UCSD-AML1 (cell line): ENCODE results near the gene SDK1.

Experiments
- DNase-seq: peaks from one replicate; lab custom pipeline; 2025; ENCODE audit not compliant: unreplicated experiment; lab: John Stamatoyannopoulos, UW

The SDK1 gene

DNA sequence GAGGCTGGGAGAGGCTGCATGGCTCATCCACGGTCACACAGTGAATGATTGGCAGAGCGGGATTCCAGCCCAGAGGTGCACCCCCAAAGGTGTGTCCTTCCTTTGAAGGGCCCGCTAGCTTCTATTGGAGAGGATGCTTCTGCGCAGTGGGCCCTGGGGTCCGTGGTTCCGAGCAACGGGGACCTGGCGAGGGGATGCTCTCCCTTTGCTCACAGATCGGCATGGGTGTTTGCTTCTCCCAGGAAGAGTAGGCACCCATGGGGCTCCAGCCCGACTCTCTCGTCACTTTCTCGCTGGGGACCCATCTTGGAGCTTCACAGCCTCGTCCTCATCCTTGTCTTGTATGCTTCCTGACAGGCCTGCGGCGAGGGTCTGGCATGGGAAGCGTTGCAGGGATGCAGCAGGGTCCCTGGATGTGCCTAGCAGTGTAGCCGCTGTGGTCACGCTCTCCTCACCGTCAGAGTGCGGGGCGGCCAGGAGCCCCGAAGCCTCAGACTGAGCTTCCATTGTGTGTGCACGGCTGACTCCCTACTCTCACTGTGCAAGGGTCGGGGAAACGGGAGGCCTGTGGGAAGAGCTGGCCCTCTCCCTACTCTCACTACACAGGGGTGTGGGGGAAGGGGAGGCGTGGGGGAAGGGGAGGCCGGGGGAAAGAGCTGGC is 842.6 kb downstream of the SDK1 start:
- DNase-seq: no peak

DNA sequence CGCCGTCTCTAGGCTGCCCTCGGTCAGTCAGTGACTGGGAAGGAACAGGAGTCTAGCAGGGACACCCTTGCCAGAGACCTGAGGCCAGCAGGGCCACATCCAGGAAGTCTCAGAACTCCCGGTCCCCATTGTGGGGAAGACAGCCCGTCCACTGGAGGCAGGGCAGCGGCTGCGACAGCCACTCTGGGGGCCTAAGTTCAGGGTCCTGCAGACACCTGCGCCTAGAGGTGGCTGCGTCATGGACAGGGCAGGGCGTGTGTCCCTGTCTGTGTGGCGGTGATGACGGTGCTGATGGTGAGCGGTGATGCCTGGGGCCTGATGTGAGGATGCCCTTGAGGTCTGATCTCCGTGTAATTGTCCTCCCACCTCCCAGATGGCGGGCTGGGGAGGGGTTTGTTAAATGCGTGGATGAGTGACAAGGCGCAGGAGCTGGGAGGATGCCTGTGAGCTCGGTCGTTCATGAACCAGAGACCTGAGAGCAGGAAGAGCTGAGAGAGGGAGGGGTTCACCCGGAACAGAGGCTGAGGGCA is 843.2 kb downstream of the SDK1 start:
- no peak for DNase-seq

DNA sequence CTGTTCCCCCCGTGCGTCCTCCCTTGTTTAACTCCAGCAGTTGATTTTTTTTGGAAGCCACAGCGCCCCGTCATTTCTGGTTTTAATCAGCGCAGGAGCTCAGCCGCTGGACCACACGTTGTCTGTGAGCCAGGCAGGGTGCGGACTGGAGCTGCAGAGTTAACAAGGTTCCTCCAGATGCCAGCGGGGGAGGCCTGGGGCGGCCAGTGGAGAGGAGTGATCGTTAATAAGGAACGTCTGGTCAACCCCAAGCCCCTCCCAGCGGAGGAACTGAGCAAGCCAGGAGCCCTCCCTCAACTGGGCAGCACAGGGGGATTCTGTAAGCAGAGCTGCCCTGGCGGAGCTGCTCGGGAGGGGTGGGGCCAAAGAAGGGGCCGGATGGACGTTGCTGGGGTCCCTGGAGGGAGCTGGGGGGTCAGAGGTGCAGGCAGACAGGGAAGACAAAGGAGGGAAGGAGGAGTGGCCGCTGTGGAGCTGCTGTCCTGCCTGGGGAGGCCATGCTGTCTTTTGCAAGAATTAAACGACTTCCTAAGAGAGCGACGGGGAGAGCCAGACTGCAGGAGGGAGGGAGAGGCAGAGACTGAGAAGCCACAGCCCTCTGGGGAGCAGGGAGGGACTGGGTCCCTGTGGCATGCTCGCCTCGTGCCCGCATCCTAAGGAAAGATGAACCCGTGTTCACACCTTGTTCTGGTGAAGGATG is 843.9 kb downstream of the SDK1 start:
- no peak for DNase-seq

DNA sequence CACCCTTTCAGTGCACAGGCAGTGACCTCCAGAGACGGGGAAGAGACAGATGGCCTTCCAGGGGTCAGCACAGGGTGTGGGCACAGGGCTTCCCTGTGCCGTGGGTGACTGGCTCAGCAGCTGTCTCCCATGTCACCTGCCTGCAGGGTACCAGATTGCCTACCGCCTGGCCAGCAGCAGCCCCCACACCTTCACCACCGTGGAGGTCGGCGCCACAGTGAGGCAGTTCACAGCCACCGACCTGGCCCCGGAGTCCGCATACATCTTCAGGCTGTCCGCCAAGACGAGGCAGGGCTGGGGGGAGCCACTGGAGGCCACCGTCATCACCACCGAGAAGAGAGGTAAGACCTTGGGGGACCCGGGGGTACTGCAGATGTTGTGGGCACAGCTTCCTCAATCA is 844.5 kb downstream of the SDK1 start:
- no peak for DNase-seq

DNA sequence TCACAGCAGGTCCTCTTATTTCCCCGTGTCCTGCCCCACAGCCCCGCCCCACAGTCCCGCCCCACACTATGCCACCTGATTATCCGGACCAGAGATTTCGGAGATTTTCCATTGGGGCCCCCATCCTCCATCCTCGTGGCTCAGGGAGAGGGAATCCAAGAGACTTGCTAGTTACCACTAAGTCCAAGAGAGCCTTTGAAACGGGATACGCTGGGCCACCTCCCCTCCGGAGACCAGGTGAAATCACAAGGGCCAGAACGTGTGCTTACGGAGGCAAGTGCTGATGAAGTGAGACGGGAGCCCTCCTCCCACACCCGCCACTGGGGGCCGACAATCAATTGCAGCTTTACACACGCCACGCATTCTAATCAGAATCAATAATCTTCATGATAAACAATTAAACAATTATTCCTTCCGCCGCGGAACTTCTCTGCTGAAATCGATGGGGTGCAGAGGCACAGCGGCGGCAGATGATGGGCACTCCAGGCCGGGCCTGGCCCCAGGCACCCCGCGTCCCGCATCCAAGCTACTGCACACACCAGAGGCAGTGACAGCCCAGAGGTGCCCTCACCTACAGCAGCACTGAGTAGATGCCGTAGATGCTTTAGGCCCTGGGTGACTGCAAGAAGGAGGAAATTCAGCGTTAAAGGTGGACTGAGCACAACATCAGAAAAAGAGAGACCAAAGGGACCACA is 847.0 kb downstream of the SDK1 start:
- DNase-seq: no peak

DNA sequence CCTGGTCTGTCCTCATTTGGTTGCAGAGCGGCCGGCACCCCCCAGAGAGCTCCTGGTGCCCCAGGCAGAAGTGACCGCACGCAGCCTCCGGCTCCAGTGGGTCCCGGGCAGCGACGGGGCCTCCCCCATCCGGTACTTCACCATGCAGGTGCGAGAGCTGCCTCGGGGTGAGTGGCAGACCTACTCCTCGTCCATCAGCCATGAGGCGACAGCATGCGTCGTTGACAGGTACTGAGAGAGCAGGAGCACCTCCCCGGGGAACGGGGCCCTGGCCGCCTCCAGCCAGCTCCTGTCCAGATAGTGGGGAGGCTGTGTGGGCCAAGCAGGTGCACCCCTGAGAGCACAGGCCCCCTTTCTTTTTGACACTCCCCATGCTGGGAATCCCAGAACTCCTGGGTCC is 848.2 kb downstream of the SDK1 start:
- DNase-seq: no peak

DNA sequence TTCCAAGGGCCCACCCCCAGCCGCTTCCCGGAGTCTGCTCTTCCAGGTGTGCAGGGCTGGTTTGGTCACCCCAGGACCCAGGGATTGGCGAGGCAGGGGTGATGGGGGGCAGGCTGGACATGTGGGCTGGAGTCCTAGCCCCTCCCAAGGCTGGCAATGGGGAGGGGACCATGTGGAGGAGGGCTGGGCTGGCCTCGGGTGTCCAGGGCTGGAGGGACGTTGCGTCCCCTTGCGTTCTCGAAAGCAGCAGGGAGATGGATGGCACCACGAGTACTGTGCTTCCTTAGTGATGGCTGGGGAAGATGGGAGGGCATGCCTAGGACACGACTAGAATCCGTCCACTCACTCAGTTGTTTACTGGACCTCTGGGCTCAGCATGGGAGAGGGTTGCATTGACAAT is 848.6 kb downstream of the SDK1 start:
- DNase-seq: no peak

DNA sequence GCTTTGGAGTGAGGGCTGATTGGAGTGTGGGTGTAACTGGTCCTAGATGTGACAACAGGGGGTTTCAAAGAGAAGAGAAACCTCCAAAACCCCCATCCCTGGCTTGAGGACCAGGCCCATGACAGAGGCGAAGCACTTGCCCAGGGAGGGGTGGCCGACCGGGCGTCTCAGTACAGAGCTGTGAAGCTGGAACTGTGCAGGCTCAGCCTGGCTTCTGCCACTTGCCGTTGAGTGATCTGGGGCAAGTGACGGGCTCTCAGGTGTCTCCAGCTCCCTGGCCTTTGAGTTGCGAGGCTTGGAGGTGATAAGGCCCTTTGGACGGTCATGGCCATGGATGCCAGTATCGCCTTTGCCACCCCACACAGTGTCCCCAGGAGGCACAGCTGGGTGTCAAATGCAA is 849.7 kb downstream of the SDK1 start:
- DNase-seq: no peak

DNA sequence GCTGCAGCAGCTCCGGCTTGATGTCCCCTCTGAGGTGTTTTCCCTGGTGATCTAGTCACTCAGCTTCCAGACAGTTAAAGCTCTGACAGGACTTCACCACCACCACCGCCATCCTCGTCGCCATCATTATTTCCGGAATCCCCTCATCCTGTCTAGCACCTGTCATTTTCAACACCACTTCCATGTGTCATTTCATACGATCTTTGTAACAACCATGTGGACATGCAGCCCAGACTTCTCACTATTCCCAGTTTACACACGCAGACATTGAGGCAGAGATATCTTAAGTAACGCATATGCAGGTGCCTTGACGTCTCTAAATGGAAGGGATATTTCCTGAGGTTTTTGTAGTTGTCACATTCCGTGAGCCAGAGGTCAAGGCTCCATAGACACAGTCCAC is 850.5 kb downstream of the SDK1 start:
- no peak for DNase-seq

DNA sequence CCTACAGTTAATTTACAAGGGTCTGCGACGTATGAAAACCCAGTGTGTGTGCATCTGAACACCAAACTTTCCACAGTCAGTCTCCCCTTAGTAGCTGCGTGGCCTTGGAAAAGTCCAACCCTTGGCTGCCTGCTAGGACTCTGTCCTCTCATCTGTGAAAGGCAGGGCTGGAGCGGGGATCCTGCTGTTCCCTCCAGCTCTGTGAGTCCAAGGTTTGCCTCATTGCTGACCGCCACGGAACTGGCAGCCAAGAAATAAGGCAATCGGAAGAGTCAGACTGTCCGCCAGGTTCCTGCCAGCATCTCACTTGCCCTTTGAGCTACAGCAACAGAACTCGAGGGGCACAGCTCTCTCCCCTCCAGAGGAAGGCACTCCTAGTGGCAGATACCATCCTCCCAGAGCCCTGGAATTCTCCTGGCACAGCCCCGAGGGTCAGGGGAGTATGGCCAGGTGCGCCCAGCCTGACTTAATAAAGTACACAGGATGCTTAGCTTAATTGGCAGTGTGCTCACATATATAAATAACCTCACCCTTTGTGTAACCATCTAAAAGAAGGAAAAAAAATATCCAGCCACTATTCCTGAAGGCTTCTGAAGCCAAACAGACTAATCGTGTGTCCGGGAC is 851.0 kb downstream of the SDK1 start:
- no peak for DNase-seq

DNA sequence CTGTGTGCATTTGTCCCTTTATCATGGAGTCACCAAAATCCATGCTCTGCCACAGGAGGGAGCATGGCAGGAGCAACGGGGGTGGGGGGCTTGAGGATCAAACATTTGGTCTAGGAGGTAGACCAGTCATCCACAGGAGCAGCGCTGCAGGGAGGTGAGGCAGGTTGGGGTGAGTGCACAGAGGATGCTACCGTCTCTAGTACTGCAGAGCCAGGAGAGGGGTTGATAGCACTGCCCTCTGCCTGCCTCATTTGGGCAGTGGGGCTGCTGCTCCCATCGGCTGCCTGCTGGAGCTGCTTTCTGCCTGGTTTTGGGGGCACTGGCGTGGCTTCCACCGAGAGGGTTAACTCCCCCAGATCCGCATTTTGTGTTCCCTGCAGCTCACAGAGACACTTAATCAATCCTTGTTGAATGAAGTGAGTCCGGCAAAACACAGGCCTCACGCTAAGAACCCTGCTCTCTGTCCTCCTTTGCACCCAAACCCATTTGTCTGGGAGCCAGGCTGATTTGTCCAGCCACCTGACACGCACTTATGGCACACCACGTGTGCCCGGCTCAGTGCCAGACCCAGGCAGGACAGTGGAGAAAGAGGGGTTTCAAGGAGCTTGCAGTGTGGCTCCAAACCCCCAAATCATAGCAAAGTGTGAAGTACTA is 854.0 kb downstream of the SDK1 start:
- DNase-seq: no peak

DNA sequence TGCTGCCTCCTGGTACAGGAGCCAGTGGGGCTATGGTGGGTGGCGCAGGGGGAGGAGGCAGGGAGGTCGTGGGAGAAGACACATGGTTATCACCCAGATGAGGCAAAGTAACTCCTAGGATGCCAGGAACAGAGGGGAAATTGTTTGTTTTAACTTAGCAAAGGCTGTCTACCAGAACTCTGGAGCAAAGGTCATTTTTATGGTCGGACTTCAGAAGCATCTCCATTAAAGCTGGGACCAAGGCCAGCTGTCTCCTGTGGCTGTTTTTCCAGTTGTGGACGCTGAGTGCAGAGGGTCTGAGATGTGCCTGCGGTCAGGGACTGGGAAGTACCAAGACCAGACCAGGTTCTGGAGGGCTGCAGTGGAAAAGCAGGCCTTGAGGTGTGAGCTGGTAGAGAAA is 855.1 kb downstream of the SDK1 start:
- DNase-seq: no peak

DNA sequence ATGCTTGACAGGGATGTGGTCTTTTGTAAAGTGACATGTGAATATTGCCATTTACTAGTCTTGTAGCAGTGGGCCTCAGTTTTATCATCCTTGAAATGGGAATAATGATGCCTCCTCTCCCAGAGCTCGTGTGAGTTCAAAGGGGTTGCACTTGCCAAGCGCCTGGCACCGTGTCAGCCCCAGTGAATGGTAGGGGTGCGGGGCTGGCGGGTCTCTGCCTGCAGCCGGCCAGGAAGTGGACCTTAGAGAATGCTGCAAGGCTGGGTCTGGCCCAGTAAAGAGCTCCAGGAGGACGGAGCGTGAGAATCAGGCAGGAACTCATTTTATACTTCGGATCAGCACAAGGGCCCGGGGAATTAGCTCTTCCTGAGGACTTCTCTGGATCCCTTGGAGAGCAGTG is 856.6 kb downstream of the SDK1 start:
- DNase-seq: no peak

DNA sequence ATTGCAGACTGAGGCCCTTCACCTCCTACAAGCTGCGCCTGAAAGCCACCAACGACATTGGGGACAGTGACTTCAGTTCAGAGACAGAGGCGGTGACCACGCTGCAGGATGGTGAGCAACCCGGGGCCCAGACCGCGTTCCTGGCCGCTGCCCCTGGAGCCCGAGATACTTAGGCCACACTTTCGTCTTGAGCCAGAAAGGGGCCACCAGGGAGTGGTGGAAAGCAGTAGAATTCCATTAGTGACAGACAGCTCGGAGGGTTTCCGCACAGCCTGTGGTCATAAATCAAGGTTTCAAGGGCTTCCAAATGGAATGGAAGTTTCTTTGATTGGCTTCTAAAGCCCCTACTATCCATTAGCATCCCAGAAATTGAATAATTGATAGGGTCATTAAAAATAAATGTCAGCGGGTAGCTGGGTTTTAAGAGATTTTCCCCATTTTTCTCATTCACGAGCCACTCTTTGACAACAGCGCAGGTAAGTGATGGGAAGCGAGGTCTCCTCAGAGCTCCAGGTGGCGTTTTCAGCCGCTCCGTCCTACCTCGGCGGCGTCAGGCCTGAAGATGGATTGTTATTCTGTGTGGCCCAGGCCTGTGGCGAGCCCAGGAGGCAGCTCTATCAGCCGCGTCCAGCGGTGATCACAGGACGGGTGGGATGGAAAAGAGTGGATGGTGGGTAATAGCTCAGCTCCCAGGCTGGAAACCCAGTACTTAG is 857.5 kb downstream of the SDK1 start:
- DNase-seq: no peak

DNA sequence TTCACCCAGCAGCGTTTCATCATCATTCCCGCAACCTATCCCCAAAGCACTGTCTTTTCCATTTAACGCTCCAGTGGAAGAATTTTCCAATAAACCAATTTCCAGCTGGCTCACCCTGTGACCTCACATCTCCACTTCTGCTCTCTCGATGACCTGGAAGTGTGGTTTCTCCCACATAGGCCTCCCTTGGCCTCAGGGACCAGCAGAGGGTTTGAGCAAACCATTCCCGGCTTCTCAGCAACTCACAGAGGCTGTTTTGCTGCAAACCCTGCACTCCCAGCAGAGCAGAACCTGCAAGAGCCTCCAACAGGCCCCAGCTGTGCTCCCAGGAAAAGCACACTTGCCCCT is 858.1 kb downstream of the SDK1 start:
- no peak for DNase-seq

DNA sequence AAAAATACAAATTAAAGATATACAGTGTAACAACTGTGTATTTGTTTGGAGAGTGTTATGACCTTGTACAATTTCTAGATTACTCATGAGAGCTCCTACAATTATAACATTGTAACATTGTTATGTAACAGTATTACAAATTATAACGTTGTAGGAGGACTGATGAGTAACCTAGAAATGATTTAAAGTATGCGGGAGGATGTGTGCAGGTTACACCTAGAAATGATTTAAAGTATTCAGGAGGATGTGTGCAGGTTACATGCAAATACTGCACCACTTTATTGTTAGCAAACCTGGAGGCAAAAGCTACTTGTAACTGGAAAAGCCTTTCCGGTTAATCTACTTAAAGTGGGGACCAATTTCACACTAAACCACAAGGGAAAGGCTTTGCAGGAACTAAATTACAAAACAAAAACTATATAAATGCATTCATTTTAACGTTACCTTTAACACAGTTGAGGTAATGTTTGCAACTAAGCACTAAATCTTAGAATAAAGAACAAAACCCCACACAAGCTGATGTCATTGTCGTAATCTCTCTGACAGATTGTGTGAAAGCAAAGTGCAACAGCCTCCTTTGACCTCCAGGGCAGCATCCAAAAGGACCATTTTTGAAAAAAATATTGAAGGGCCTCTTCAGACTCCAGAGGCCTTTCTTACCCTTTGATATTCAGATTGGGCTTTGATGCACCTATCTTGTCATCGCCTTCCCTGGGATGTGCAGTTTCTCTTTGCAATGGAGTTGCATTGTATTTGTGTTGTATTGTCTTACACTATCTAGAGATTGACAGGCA is 858.9 kb downstream of the SDK1 start:
- DNase-seq: no peak

DNA sequence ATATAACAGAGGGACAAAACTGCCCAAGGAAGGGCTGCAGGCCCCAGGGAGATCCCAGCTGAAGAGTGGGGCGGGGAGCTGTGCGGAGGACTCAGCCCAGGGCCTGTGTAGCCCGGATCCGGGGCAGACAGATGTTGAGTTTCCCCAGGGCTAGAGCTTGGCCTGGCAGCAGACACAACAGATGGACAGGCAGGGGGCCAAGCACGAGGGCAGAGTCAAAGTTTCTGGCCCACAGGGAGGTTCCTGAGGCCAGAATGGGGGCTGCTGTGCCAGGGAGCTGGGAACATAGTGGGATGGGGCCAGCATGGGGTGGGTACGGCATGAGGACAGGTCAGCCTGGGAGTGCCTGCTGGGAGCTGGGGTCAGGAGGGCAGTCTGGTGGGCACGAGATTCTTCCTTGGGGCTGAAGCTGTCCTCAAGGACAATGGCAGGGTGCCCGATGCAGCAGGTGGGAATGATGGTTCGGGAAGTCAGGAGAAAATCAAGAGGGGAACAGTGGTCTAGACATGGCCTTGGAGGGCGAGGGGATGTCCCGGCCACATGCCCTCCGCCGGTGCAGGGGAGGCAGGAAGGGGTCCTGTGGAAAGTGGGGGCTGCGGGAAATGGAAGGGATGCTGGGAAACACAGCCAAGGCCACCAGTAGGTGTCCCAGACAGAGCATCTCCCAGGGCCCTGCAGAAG is 862.0 kb downstream of the SDK1 start:
- no peak for DNase-seq

DNA sequence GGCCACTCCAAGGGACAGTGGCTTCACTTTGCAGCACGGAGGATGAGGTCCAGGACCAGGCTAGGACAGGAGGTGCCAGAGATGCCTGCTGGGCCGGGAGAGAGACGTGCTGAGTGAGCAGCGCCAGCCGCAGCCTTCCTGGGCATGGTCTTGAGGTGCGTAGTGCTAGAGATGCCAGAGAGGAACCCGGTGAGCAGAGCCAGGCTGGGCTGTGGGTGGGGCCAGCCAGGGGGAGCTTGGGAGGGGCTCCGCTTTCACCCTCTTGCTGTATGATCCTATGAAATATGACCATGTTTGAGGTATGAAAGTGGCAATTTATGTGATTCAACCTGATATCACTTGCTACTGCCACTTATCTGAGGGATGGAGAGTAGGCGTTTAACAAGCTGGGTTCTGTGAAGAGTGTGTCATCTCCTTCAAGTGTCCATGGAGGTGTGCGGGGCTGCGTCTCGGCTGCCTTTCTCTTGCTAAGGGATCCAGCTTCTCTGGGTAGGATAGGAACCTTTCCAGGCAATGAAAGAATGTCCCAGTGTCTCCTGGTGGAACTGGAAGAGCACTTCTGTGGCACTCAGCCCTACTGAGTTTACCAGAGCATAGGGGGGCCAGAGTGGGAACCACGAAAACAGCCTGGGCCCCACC is 862.6 kb downstream of the SDK1 start:
- no peak for DNase-seq

DNA sequence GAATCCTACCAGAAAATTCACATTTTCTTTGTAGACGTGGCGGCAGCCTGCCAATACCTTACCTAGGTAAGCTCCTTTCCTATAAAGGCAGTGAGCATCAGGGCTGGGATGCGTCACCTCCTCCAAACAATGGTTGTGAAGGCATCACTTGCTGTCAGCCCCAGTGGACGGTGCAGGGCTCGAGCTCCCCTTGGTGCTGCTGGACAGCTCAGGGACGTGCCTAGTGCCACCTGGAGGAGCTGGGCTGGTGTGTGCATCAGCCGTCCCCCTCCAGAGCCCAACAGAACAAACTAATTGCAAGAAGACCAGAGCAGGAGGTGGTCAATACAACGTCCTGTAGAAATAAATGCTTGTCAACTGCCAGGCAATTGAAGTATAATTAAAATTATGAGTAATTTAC is 863.5 kb downstream of the SDK1 start:
- DNase-seq: no peak
